Small intestine (tissue), 7 donors: Measurements from ENCODE around the gene ST8SIA5. TPM values are rescaled to one million over a fixed set of nuclear protein-coding genes. Genes with fewer than 3 reads are reported as not detected.

ENCODE experiments used
- DNase-seq, 2 donors: peaks; one replicate each; pipeline versions ENCODE4 v3.0.0 to v3.0.0-alpha.2; 2013
- FAIRE-seq: peaks from 2 replicates; lab custom pipeline; 2012; peaks lifted over from hg19 to GRCh38; lab: Jason Lieb, UNC
- H3K27ac ChIP-seq, 3 donors: one replicate each; pipeline ENCODE4 v1.5.1; 2013; ENCODE audit warnings: low read length in 2 of 3, mild to moderate bottlenecking in 2 of 3, control low read depth in 1 of 3, inconsistent platforms in 1 of 3, low read depth in 1 of 3, moderate library complexity in 1 of 3
- H3K27me3 ChIP-seq, 3 donors: one replicate each; pipeline ENCODE4 v1.6.1; 2013; ENCODE audit warnings: low read length in 3 of 3, inconsistent platforms in 1 of 3; ENCODE audit not compliant: control insufficient read depth in 3 of 3, insufficient read depth in 3 of 3
- H3K36me3 ChIP-seq, 3 donors: one replicate each; pipeline ENCODE4 v1.6.1; 2013; ENCODE audit warnings: low read length in 3 of 3, inconsistent platforms in 1 of 3, low read depth in 1 of 3, mild to moderate bottlenecking in 1 of 3, moderate library complexity in 1 of 3; ENCODE audit not compliant: control insufficient read depth in 3 of 3, insufficient read depth in 2 of 3
- H3K4me1 ChIP-seq, 3 donors: one replicate each; pipeline ENCODE4 v1.6.1; 2013; ENCODE audit warnings: low read length in 2 of 3, inconsistent platforms in 1 of 3, low read depth in 1 of 3, mild to moderate bottlenecking in 1 of 3, moderate library complexity in 1 of 3; ENCODE audit not compliant: control insufficient read depth in 3 of 3, insufficient read depth in 2 of 3
- H3K4me3 ChIP-seq, 3 donors: one replicate each; pipeline ENCODE4 v1.5.1; 2013; ENCODE audit warnings: low read length in 3 of 3, control low read depth in 1 of 3, inconsistent platforms in 1 of 3, low read depth in 1 of 3, mild to moderate bottlenecking in 1 of 3, moderate library complexity in 1 of 3
- H3K9me3 ChIP-seq, 2 donors: one replicate each; pipeline ENCODE4 v1.6.1; 2013; ENCODE audit warnings: low read depth in 1 of 2, low read length in 1 of 2; ENCODE audit not compliant: control insufficient read depth in 2 of 2, insufficient read depth in 1 of 2
- WGBS, 3 donors: extraction: QIAGEN DNeasy Blood & Tissue Kit; methylation state at CpG; one replicate each; pipeline ENCODE4 v1.1.7; 2013; 5-methylcytosine and 5-hydroxymethylcytosine counted together
- polyA plus RNA-seq, 4 donors: library from polyadenylated mRNA; stranded (reverse) in 3 of 4; unstranded in 1 of 4; fragments of 200-250 nt in 3 of 4; fragments of 120-200 nt in 1 of 4; gene quantifications; one replicate each; pipeline versions ENCODE4 v1.2.1 to v1.2.3, GENCODE V29; 2013
- donor health status: healthy with polysubstance abuse.
- donor health status: control.
- donor health status: control.
- donor health status: Bipolar disorder and iron deficiency.
- donor health status: healthy.

Gene ST8SIA5
- polyA plus RNA-seq, 4 donors, result 0.12 to 0.27 (median 0.24) TPM; not detected in 1

- DNase-seq (no peak), FAIRE-seq (no peak)
- Histone ChIP-seq H3K36me3 (no peaks in the 10 kb centered on the region), H3K27me3 (no peaks in the 10 kb centered on the region), H3K9me3 (no peaks in the 10 kb centered on the region), H3K4me3 (no peak overlapping the region), H3K4me1 (no peaks in the 10 kb centered on the region), H3K27ac (no peak overlapping the region)
- WGBS, 3 donors, result 68 to 79% (median 68%) methylated on average over 10 to 11 of the region's 11 CpGs
Measured at GRCh38 chr18:46668135-46668534, 88.7 kb downstream of the ST8SIA5 start.

- H3K36me3 ChIP-seq, result no peaks in the 10 kb centered on the region
- no peaks in the 10 kb centered on the region for H3K4me1 ChIP-seq
- no peaks in the 10 kb centered on the region for H3K27me3 ChIP-seq
- no peak for FAIRE-seq
- WGBS, 3 donors, result 86 to 97% (median 92%) methylated on average over 1 of the region's 1 CpG
- no peaks in the 10 kb centered on the region for H3K9me3 ChIP-seq
- no peak overlapping the region for H3K4me3 ChIP-seq
- no peak overlapping the region for H3K27ac ChIP-seq
- no peak for DNase-seq
Measured at GRCh38 chr18:46663539-46663938, 93.3 kb downstream of the ST8SIA5 start.

GRCh38 chr18:46660957-46661749, 95.7 kb downstream of the ST8SIA5 start:
- Histone ChIP-seq H3K4me3 (no peak overlapping the region), H3K27me3 (no peaks in the 10 kb centered on the region), H3K27ac (no peak overlapping the region), H3K36me3 (no peaks in the 10 kb centered on the region), H3K4me1 (no peaks in the 10 kb centered on the region), H3K9me3 (no peaks in the 10 kb centered on the region)
- 53 to 69% (median 59%) methylated on average over 9 of the region's 9 CpGs for WGBS, 3 donors
- DNase-seq, result peak; percentile 6 to 8
- no peak for FAIRE-seq

- H3K9me3 ChIP-seq, result no peaks in the 10 kb centered on the region
- no peaks in the 10 kb centered on the region for H3K27me3 ChIP-seq
- no peak overlapping the region for H3K4me3 ChIP-seq
- H3K27ac ChIP-seq, result no peak overlapping the region
- 80 to 91% (median 81%) methylated on average over 3 of the region's 3 CpGs for WGBS, 3 donors
- no peak for FAIRE-seq
- H3K4me1 ChIP-seq, result no peaks in the 10 kb centered on the region
- no peak for DNase-seq
- no peaks in the 10 kb centered on the region for H3K36me3 ChIP-seq
Measured at GRCh38 chr18:46659484-46659883, 97.4 kb downstream of the ST8SIA5 start.

- no peak for FAIRE-seq
- Histone ChIP-seq H3K27me3 (no peaks in the 10 kb centered on the region), H3K4me1 (no peaks in the 10 kb centered on the region), H3K36me3 (no peaks in the 10 kb centered on the region), H3K4me3 (no peak within 1 kb of the TSS), H3K27ac (no peak within 1 kb of the TSS), H3K9me3 (no peaks in the 10 kb centered on the region)
- no peak for DNase-seq
- WGBS, 3 donors, result 56 to 73% (median 65%) methylated on average over 25 of the region's 25 CpGs
Measured at GRCh38 chr18:46657115-46657955, 99.5 kb downstream of the ST8SIA5 start, which contains the start of gene LOXHD1. Gene LOXHD1, minus strand, starts transcription at chr18:46657220. Its CDS starts 187 bp downstream, at chr18:46657033.

GRCh38 chr18:46656326-46657114, 100.3 kb downstream of the ST8SIA5 start:
- H3K27me3 ChIP-seq, result no peaks in the 10 kb centered on the region
- no peak for DNase-seq
- no peaks in the 10 kb centered on the region for H3K4me1 ChIP-seq
- H3K36me3 ChIP-seq, result no peaks in the 10 kb centered on the region
- H3K4me3 ChIP-seq, result no peak overlapping the region
- H3K27ac ChIP-seq, result no peak overlapping the region
- FAIRE-seq, result no peak
- 82 to 83% (median 83%) methylated on average over 27 of the region's 27 CpGs for WGBS, 3 donors
- H3K9me3 ChIP-seq, result no peaks in the 10 kb centered on the region

GRCh38 chr18:46652372-46652771, 104.5 kb downstream of the ST8SIA5 start:
- H3K27me3 ChIP-seq, result no peaks in the 10 kb centered on the region
- no peaks in the 10 kb centered on the region for H3K9me3 ChIP-seq
- H3K36me3 ChIP-seq, result no peaks in the 10 kb centered on the region
- H3K4me1 ChIP-seq, result no peaks in the 10 kb centered on the region
- FAIRE-seq (no peak), DNase-seq (no peak)
- H3K27ac ChIP-seq, result no peak overlapping the region
- no peak overlapping the region for H3K4me3 ChIP-seq

GRCh38 chr18:46650681-46651080, 106.2 kb downstream of the ST8SIA5 start:
- FAIRE-seq, result no peak
- no peaks in the 10 kb centered on the region for H3K36me3 ChIP-seq

More at GRCh38 chr18:46650681-46651080, 106.2 kb downstream of the ST8SIA5 start:
- 50 to 70% (median 50%) methylated on average over 4 of the region's 4 CpGs for WGBS, 3 donors
- Histone ChIP-seq H3K9me3 (no peaks in the 10 kb centered on the region), H3K27ac (no peak overlapping the region), H3K4me1 (no peaks in the 10 kb centered on the region), H3K27me3 (no peaks in the 10 kb centered on the region), H3K4me3 (no peak overlapping the region)
- DNase-seq, result no peak
